ENCODE measurements around the gene SELENOO.

SELENOO gene

DNA sequence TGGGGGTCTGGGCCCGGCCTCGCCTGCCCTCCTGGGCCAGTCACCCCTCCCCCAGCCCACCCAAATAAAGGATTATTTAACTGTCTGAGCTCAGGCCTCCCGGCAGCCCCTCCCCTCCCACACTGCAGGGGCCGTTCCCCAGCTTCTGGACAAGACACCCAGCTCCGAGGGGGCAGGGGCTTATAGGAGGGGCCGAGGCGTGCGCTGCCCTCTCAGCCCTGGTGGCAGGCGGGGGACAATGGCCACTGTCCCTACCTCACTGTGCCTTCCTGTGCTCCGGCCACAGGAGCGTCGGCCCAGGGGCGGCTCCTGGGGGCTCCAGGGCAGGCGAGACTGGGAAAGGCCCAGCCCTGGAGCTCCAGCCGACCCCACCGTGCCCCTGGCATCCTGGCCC lies 2.2 kb upstream of the SELENOO start:
- ATAC-seq = no peak
- TF ChIP-seq, protein P1, sequence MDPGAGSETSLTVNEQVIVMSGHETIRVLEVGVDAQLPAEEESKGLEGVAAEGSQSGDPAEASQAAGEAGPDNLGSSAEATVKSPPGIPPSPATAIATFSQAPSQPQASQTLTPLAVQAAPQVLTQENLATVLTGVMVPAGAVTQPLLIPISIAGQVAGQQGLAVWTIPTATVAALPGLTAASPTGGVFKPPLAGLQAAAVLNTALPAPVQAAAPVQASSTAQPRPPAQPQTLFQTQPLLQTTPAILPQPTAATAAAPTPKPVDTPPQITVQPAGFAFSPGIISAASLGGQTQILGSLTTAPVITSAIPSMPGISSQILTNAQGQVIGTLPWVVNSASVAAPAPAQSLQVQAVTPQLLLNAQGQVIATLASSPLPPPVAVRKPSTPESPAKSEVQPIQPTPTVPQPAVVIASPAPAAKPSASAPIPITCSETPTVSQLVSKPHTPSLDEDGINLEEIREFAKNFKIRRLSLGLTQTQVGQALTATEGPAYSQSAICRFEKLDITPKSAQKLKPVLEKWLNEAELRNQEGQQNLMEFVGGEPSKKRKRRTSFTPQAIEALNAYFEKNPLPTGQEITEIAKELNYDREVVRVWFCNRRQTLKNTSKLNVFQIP (CRISPR knock-in tag; IDR thresholded peaks at IDR 0.05; ENCODE audit: borderline replicate concordance, low read depth) = no peak
- TF ChIP-seq PPARA (CRISPR knock-in tag; IDR thresholded peaks at IDR 0.05; ENCODE audit: borderline replicate concordance) (no peak), TOX (CRISPR knock-in tag; IDR thresholded peaks at IDR 0.05; ENCODE audit: borderline replicate concordance) (no peak)

DNA sequence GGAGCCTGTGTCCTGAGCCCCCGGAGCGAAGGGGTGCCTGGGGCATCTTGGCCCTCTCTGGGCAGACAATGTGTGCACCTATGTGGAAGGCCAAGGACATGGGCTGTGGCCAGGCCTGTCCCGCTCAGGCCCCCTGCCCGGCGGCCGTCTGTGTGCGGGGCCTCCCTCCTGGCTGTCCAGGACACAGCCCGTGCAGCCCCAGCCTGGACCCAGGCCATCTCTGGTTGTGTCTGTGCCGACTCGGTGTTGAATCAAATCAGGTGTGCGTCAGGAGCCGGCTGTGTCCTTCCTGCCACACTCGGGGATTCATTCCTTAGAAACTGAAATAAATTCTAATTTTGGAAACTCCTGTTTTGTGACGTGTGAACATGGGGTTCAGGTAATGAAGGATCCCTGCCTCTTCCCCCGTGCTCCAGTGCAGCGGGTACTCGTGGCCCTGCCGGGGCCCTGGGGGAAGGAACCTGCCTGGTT lies 1.5 kb upstream of the SELENOO start:
- TF ChIP-seq, protein P2, sequence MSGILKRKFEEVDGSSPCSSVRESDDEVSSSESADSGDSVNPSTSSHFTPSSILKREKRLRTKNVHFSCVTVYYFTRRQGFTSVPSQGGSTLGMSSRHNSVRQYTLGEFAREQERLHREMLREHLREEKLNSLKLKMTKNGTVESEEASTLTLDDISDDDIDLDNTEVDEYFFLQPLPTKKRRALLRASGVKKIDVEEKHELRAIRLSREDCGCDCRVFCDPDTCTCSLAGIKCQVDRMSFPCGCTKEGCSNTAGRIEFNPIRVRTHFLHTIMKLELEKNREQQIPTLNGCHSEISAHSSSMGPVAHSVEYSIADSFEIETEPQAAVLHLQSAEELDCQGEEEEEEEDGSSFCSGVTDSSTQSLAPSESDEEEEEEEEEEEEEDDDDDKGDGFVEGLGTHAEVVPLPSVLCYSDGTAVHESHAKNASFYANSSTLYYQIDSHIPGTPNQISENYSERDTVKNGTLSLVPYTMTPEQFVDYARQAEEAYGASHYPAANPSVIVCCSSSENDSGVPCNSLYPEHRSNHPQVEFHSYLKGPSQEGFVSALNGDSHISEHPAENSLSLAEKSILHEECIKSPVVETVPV (CRISPR knock-in tag; IDR thresholded peaks at IDR 0.05) = no peak
- no peak for TF ChIP-seq BACH2 (CRISPR knock-in tag; IDR thresholded peaks at IDR 0.05; ENCODE audit: borderline replicate concordance)
- TF ChIP-seq CSDC2 (CRISPR knock-in tag; IDR thresholded peaks at IDR 0.05) = no peak
- TF ChIP-seq ZNF8 (CRISPR knock-in tag; IDR thresholded peaks at IDR 0.05) = no peak
- no peak for ATAC-seq

DNA sequence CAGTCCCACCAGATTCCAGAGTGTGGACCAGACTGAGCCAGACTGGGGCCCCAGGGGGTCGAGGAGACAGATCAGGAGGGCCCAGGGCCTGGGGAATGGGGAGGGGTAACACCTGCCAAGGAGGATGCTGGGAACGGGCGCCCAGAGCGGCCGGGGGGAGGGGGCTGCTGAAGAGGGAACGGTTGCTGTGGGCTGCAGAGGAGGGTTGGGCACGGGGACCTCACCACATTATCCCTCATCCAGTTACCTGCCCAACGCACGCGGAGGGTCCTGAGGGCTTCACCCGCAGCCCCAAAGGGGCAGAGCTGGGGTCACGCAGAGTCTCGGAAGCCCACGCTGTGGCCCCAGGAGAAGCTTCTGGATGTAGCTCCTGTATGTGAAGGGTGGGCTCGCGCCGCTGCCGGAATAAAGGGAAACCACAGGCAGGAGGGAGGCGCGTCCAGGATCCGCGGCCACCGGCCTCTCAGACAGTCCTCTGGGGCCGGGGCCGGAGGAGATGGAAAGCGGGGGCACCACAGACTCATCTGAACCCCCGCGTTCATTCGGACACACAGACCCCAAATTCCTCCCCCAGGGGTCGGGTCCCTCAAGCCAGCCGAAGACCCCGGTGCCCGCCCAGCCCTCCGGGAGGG lies 866 bp upstream of the SELENOO start:
- no peak for TF ChIP-seq SNAI2 (CRISPR knock-in tag; IDR thresholded peaks at IDR 0.05)
- TF ChIP-seq, protein P3, sequence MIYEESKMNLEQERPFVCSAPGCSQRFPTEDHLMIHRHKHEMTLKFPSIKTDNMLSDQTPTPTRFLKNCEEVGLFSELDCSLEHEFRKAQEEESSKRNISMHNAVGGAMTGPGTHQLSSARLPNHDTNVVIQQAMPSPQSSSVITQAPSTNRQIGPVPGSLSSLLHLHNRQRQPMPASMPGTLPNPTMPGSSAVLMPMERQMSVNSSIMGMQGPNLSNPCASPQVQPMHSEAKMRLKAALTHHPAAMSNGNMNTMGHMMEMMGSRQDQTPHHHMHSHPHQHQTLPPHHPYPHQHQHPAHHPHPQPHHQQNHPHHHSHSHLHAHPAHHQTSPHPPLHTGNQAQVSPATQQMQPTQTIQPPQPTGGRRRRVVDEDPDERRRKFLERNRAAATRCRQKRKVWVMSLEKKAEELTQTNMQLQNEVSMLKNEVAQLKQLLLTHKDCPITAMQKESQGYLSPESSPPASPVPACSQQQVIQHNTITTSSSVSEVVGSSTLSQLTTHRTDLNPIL (CRISPR knock-in tag; IDR thresholded peaks at IDR 0.05; ENCODE audit: low read depth) = no peak
- TF ChIP-seq, protein P1 (CRISPR knock-in tag; IDR thresholded peaks at IDR 0.05; ENCODE audit: borderline replicate concordance, low read depth) = no peak
- TF ChIP-seq CSDC2 (CRISPR knock-in tag; IDR thresholded peaks at IDR 0.05) = no peak
- no peak for TF ChIP-seq ZC3H10 (CRISPR knock-in tag; IDR thresholded peaks at IDR 0.05)
- no peak for TF ChIP-seq ZNF8 (CRISPR knock-in tag; IDR thresholded peaks at IDR 0.05)
- no peak for TF ChIP-seq ZFP30 (CRISPR knock-in tag; IDR thresholded peaks at IDR 0.05)
- TF ChIP-seq ZNF70 (CRISPR knock-in tag; IDR thresholded peaks at IDR 0.05) = no peak
- TF ChIP-seq ARNTL (CRISPR knock-in tag; IDR thresholded peaks at IDR 0.05; ENCODE audit: borderline replicate concordance, low read depth) = no peak
- TF ChIP-seq OSR1 (CRISPR knock-in tag; IDR thresholded peaks at IDR 0.05) = no peak
- ATAC-seq = peak; percentile 53

DNA sequence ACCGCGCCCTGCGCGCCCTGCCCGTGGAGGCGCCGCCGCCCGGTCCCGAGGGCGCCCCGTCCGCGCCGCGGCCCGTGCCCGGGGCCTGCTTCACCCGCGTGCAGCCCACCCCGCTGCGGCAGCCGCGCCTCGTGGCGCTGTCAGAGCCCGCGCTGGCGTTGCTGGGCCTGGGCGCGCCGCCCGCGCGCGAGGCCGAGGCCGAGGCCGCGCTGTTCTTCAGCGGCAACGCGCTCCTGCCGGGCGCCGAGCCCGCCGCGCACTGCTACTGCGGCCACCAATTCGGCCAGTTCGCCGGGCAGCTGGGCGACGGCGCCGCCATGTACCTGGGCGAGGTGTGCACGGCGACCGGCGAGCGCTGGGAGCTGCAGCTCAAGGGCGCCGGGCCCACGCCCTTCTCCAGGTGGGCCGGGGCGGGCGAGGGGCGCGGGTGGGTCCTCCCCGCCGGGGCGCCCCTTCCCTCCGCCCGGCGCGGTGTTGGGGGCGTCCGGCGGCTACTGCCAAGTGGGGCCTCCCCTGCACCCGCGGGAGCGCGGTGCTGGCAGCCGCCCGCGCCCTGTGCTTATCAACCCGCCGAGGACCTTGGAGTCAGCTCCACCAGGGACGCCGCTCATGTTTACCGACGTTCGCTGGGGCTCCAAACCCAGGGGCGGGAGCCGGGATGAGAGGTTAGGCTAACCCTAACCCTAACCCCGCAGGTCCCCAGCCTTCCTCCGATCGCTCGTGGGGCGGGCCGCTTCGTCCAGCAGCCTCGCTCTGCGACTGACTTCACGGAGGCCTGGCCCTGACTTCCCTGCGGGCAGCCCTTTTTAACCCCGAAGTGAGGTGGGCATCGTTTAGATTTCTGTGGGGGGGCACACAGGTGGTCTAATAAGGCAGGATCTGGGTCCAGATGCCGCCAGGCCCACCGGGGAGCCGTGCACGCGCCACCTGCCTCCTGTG lies 649 bp downstream of the SELENOO start:
- ATAC-seq = peak; percentile 4; the same call in 2 of the 3 replicates
- TF ChIP-seq, protein P2 (CRISPR knock-in tag; IDR thresholded peaks at IDR 0.05) = no peak
- TF ChIP-seq PPARA (CRISPR knock-in tag; IDR thresholded peaks at IDR 0.05; ENCODE audit: borderline replicate concordance) (no peak), OSR1 (CRISPR knock-in tag; IDR thresholded peaks at IDR 0.05) (no peak), ZC3H10 (CRISPR knock-in tag; IDR thresholded peaks at IDR 0.05) (no peak), ZNF8 (CRISPR knock-in tag; IDR thresholded peaks at IDR 0.05) (no peak), ZFP3 (CRISPR knock-in tag; IDR thresholded peaks at IDR 0.05) (no peak), GLIS3 (CRISPR knock-in tag; IDR thresholded peaks at IDR 0.05) (no peak), SNAI2 (CRISPR knock-in tag; IDR thresholded peaks at IDR 0.05) (no peak), BACH2 (CRISPR knock-in tag; IDR thresholded peaks at IDR 0.05; ENCODE audit: borderline replicate concordance) (no peak), TOX (CRISPR knock-in tag; IDR thresholded peaks at IDR 0.05; ENCODE audit: borderline replicate concordance) (no peak), RARB (CRISPR knock-in tag; IDR thresholded peaks at IDR 0.05) (no peak), ZFP30 (CRISPR knock-in tag; IDR thresholded peaks at IDR 0.05) (no peak)
- TF ChIP-seq, protein P4, sequence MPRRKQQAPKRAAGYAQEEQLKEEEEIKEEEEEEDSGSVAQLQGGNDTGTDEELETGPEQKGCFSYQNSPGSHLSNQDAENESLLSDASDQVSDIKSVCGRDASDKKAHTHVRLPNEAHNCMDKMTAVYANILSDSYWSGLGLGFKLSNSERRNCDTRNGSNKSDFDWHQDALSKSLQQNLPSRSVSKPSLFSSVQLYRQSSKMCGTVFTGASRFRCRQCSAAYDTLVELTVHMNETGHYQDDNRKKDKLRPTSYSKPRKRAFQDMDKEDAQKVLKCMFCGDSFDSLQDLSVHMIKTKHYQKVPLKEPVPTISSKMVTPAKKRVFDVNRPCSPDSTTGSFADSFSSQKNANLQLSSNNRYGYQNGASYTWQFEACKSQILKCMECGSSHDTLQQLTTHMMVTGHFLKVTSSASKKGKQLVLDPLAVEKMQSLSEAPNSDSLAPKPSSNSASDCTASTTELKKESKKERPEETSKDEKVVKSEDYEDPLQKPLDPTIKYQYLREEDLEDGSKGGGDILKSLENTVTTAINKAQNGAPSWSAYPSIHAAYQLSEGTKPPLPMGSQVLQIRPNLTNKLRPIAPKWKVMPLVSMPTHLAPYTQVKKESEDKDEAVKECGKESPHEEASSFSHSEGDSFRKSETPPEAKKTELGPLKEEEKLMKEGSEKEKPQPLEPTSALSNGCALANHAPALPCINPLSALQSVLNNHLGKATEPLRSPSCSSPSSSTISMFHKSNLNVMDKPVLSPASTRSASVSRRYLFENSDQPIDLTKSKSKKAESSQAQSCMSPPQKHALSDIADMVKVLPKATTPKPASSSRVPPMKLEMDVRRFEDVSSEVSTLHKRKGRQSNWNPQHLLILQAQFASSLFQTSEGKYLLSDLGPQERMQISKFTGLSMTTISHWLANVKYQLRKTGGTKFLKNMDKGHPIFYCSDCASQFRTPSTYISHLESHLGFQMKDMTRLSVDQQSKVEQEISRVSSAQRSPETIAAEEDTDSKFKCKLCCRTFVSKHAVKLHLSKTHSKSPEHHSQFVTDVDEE (CRISPR knock-in tag; IDR thresholded peaks at IDR 0.05) = no peak
- TF ChIP-seq, protein P5, sequence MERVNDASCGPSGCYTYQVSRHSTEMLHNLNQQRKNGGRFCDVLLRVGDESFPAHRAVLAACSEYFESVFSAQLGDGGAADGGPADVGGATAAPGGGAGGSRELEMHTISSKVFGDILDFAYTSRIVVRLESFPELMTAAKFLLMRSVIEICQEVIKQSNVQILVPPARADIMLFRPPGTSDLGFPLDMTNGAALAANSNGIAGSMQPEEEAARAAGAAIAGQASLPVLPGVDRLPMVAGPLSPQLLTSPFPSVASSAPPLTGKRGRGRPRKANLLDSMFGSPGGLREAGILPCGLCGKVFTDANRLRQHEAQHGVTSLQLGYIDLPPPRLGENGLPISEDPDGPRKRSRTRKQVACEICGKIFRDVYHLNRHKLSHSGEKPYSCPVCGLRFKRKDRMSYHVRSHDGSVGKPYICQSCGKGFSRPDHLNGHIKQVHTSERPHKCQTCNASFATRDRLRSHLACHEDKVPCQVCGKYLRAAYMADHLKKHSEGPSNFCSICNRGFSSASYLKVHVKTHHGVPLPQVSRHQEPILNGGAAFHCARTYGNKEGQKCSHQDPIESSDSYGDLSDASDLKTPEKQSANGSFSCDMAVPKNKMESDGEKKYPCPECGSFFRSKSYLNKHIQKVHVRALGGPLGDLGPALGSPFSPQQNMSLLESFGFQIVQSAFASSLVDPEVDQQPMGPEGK (CRISPR knock-in tag; IDR thresholded peaks at IDR 0.05; ENCODE audit: borderline replicate concordance) = no peak
